GM21381 (cell line): ENCODE data around the gene FASTKD2.

Experiments used
- ATAC-seq: cut with Tn5 transposase; IDR thresholded peaks from one replicate; pipeline ENCODE4 v1.9.1; 2021; ENCODE audit warnings: mild to moderate bottlenecking, moderate library complexity; ENCODE audit not compliant: unreplicated experiment

Gene FASTKD2

GRCh38 chr2:206833291-206833690, 67.9 kb downstream of the FASTKD2 start:
- no peak for ATAC-seq

- ATAC-seq, result no peak
Measured at GRCh38 chr2:206836722-206837121, 71.3 kb downstream of the FASTKD2 start.

- ATAC-seq, result no peak
Measured at GRCh38 chr2:206837775-206838174, 72.4 kb downstream of the FASTKD2 start.

- no peak for ATAC-seq
Measured at GRCh38 chr2:206838690-206839089, 73.3 kb downstream of the FASTKD2 start.

GRCh38 chr2:206840999-206841398, 75.6 kb downstream of the FASTKD2 start:
- ATAC-seq, result no peak
